ENCODE results near the gene IMPACT.
A peak's percentile ranks its signal among the peaks of the same experiment; 100 is the strongest.

Gene IMPACT

GRCh38 chr18:24388957-24389356 lies 37.5 kb upstream of the IMPACT start:
- TF ChIP-seq, protein P1, sequence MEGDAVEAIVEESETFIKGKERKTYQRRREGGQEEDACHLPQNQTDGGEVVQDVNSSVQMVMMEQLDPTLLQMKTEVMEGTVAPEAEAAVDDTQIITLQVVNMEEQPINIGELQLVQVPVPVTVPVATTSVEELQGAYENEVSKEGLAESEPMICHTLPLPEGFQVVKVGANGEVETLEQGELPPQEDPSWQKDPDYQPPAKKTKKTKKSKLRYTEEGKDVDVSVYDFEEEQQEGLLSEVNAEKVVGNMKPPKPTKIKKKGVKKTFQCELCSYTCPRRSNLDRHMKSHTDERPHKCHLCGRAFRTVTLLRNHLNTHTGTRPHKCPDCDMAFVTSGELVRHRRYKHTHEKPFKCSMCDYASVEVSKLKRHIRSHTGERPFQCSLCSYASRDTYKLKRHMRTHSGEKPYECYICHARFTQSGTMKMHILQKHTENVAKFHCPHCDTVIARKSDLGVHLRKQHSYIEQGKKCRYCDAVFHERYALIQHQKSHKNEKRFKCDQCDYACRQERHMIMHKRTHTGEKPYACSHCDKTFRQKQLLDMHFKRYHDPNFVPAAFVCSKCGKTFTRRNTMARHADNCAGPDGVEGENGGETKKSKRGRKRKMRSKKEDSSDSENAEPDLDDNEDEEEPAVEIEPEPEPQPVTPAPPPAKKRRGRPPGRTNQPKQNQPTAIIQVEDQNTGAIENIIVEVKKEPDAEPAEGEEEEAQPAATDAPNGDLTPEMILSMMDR (IDR thresholded peaks at IDR 0.05; ENCODE audit: insufficient read depth, low read length, poor library complexity, severe bottlenecking): no peak
- H3K27me3 ChIP-seq (replicated peaks; ENCODE audit: control insufficient read depth, insufficient read depth, low read length): peaks cover 2% of the 10 kb centered on the region; the same call in 1 of the 2 replicates
- no peak for DNase-seq (ENCODE audit: extremely low read depth, insufficient read length)
- H3K4me3 ChIP-seq (replicated peaks; ENCODE audit: low read depth, low read length): no peak overlapping the region
- H3K36me3 ChIP-seq (ENCODE audit: control insufficient read depth, insufficient read depth, low read length): no peaks in the 10 kb centered on the region

GRCh38 chr18:24395049-24395795 lies 31.2 kb upstream of the IMPACT start:
- Histone ChIP-seq H3K4me3 (replicated peaks; ENCODE audit: low read depth, low read length) (no peak overlapping the region), H3K27me3 (replicated peaks; ENCODE audit: control insufficient read depth, insufficient read depth, low read length) (peaks cover 3% of the 10 kb centered on the region), H3K36me3 (ENCODE audit: control insufficient read depth, insufficient read depth, low read length) (no peaks in the 10 kb centered on the region)
- TF ChIP-seq, protein P1 (IDR thresholded peaks at IDR 0.05; ENCODE audit: insufficient read depth, low read length, poor library complexity, severe bottlenecking): no peak
- DNase-seq (ENCODE audit: extremely low read depth, insufficient read length): no peak

- TF ChIP-seq, protein P1 (IDR thresholded peaks at IDR 0.05; ENCODE audit: insufficient read depth, low read length, poor library complexity, severe bottlenecking): no peak
- Histone ChIP-seq H3K36me3 (ENCODE audit: control insufficient read depth, insufficient read depth, low read length) (no peaks in the 10 kb centered on the region), H3K4me3 (replicated peaks; ENCODE audit: low read depth, low read length) (no peak overlapping the region), H3K27me3 (replicated peaks; ENCODE audit: control insufficient read depth, insufficient read depth, low read length) (peaks cover 3% of the 10 kb centered on the region)
- peak; percentile 7 for DNase-seq (ENCODE audit: extremely low read depth, insufficient read length)
Observed at GRCh38 chr18:24396082-24396633, 30.3 kb upstream of the IMPACT start.

- peaks cover 3% of the 10 kb centered on the region for H3K27me3 ChIP-seq (replicated peaks; ENCODE audit: control insufficient read depth, insufficient read depth, low read length)
- H3K36me3 ChIP-seq (ENCODE audit: control insufficient read depth, insufficient read depth, low read length): no peaks in the 10 kb centered on the region
- no peak overlapping the region; the same call in 1 of the 2 replicates for H3K4me3 ChIP-seq (replicated peaks; ENCODE audit: low read depth, low read length)
- TF ChIP-seq, protein P1 (IDR thresholded peaks at IDR 0.05; ENCODE audit: insufficient read depth, low read length, poor library complexity, severe bottlenecking): no peak
- peak; percentile 17 for DNase-seq (ENCODE audit: extremely low read depth, insufficient read length)
Observed at GRCh38 chr18:24397131-24397693, 29.3 kb upstream of the IMPACT start.

GRCh38 chr18:24397694-24398368 lies 28.6 kb upstream of the IMPACT start, which contains the start of gene OSBPL1A:
Gene OSBPL1A (minus strand): TSS chr18:24397824. CDS start chr18:24377533, 20,291 bp downstream.
- peaks cover 3% of the 10 kb centered on the region for H3K27me3 ChIP-seq (replicated peaks; ENCODE audit: control insufficient read depth, insufficient read depth, low read length)
- H3K4me3 ChIP-seq (replicated peaks; ENCODE audit: low read depth, low read length): no peak within 1 kb of the TSS; the same call in 1 of the 2 replicates
- TF ChIP-seq, protein P1 (IDR thresholded peaks at IDR 0.05; ENCODE audit: insufficient read depth, low read length, poor library complexity, severe bottlenecking): no peak
- no peaks in the 10 kb centered on the region for H3K36me3 ChIP-seq (ENCODE audit: control insufficient read depth, insufficient read depth, low read length)
- peak; percentile 58 for DNase-seq (ENCODE audit: extremely low read depth, insufficient read length)
